ENCODE results near the gene ABO.
"Not testable (repeated sequence)": the region's sequence is repeated elsewhere in the genome, so short reads cannot be mapped to it uniquely, and the experiment has no call there.

- TF ChIP-seq CTCF (IDR thresholded peaks at IDR 0.05); EZH2 (IDR thresholded peaks at IDR 0.05; ENCODE audit: borderline replicate concordance, insufficient read depth, low read depth, low read length, poor library complexity, severe bottlenecking): not testable (repeated sequence)
Measured at GRCh38 chr9:133209327-133210201, 65.4 kb downstream of the ABO start.

All from B cell (primary cell).